ENCODE measurements around the gene NOCT. TPM values are rescaled to one million over a fixed set of nuclear protein-coding genes. Genes with fewer than 3 reads are reported as not detected.

NOCT gene
- 4.3 TPM for total RNA-seq
- 4.7 TPM for polyA plus RNA-seq (ENCODE audit: insufficient read depth, low read depth, low replicate concordance)
- long read RNA-seq, donor 1: 0 reads
- long read RNA-seq, donor 2, partial matches to known transcripts: 13 of 13 reads
- long read RNA-seq, donor 2, other reads (novel, unspliced or antisense): 0 of 13 reads
- long read RNA-seq, donor 3, partial matches to known transcripts: 0 of 4 reads
- long read RNA-seq, donor 3, other reads (novel, unspliced or antisense): 0 of 4 reads
- long read RNA-seq, donor 4, partial matches to known transcripts: 18 of 35 reads
- long read RNA-seq, donor 4, other reads (novel, unspliced or antisense): 15 of 35 reads
- long read RNA-seq, donor 5: 0 reads
- long read RNA-seq, donor 6, partial matches to known transcripts: 19 of 26 reads
- long read RNA-seq, donor 6, other reads (novel, unspliced or antisense): 5 of 26 reads
- long read RNA-seq, donor 7, partial matches to known transcripts: 0 of 3 reads
- long read RNA-seq, donor 7, other reads (novel, unspliced or antisense): 3 of 3 reads
- long read RNA-seq, donor 8, partial matches to known transcripts: 0 of 2 reads
- long read RNA-seq, donor 8, other reads (novel, unspliced or antisense): 0 of 2 reads
- long read RNA-seq, donor 9, partial matches to known transcripts: 0 of 1 reads
- long read RNA-seq, donor 9, other reads (novel, unspliced or antisense): 0 of 1 reads
- long read RNA-seq, donor 10: 0 reads

- peak within 1 kb of the TSS; percentile 81 to 85 for H3K27ac ChIP-seq (ENCODE audit: low read depth in 2 of 2, low read length in 2 of 2)
- TF ChIP-seq, protein P1, sequence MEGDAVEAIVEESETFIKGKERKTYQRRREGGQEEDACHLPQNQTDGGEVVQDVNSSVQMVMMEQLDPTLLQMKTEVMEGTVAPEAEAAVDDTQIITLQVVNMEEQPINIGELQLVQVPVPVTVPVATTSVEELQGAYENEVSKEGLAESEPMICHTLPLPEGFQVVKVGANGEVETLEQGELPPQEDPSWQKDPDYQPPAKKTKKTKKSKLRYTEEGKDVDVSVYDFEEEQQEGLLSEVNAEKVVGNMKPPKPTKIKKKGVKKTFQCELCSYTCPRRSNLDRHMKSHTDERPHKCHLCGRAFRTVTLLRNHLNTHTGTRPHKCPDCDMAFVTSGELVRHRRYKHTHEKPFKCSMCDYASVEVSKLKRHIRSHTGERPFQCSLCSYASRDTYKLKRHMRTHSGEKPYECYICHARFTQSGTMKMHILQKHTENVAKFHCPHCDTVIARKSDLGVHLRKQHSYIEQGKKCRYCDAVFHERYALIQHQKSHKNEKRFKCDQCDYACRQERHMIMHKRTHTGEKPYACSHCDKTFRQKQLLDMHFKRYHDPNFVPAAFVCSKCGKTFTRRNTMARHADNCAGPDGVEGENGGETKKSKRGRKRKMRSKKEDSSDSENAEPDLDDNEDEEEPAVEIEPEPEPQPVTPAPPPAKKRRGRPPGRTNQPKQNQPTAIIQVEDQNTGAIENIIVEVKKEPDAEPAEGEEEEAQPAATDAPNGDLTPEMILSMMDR (IDR thresholded peaks at IDR 0.05; ENCODE audit: borderline replicate concordance, extremely low read depth, insufficient read depth): peak; percentile 38
- peak within 1 kb of the TSS; percentile 74 to 94 (median 81) for H3K4me3 ChIP-seq (ENCODE audit: low read length in 3 of 3)
- no peaks in the 10 kb centered on the region for H3K9me3 ChIP-seq (ENCODE audit: control insufficient read depth in 2 of 3, insufficient read depth in 1 of 3, low read length in 3 of 3)
- H3K9ac ChIP-seq (ENCODE audit: low read length in 3 of 3): peak within 1 kb of the TSS; percentile 26 to 82 (median 80)
- H3K36me3 ChIP-seq (ENCODE audit: control insufficient read depth in 2 of 3, insufficient read depth in 3 of 3, low read length in 3 of 3): no peaks in the 10 kb centered on the region
- DNase-seq: peak; percentile 93 to 96 (median 94)
- H3K27me3 ChIP-seq (ENCODE audit: control insufficient read depth, insufficient read depth, low read length): no peaks in the 10 kb centered on the region
- H3K4me1 ChIP-seq (ENCODE audit: control insufficient read depth in 2 of 3, insufficient read depth in 2 of 3, low read depth in 1 of 3, low read length in 3 of 3): peaks cover 3 to 10% (median 5%) of the 10 kb centered on the region in 3 donors
- intact Hi-C loops (cut with DNase I): no loop called here
- FAIRE-seq: no peak
Measured at GRCh38 chr4:139015269-139015947, at the start of gene NOCT. NOCT (plus strand) TSS chr4:139015781; CDS start chr4:139015982, 201 bp downstream.

GRCh38 chr4:138967313-138967712 lies 48.3 kb upstream of the NOCT start:
- H3K9me3 ChIP-seq (ENCODE audit: control insufficient read depth in 2 of 3, insufficient read depth in 1 of 3, low read length in 3 of 3): no peaks in the 10 kb centered on the region
- H3K4me1 ChIP-seq (ENCODE audit: control insufficient read depth in 2 of 3, insufficient read depth in 2 of 3, low read depth in 1 of 3, low read length in 3 of 3): no peaks in the 10 kb centered on the region
- H3K9ac ChIP-seq (ENCODE audit: low read length in 3 of 3): no peak overlapping the region
- H3K27me3 ChIP-seq (ENCODE audit: control insufficient read depth, insufficient read depth, low read length): no peaks in the 10 kb centered on the region
- TF ChIP-seq, protein P1 (IDR thresholded peaks at IDR 0.05; ENCODE audit: borderline replicate concordance, extremely low read depth, insufficient read depth): no peak
- H3K27ac ChIP-seq (ENCODE audit: low read depth in 2 of 2, low read length in 2 of 2): no peak overlapping the region
- no peak overlapping the region for H3K4me3 ChIP-seq (ENCODE audit: low read length in 3 of 3)
- no peak for DNase-seq
- intact Hi-C loops (cut with DNase I): no loop called here
- H3K36me3 ChIP-seq (ENCODE audit: control insufficient read depth in 2 of 3, insufficient read depth in 3 of 3, low read length in 3 of 3): no peaks in the 10 kb centered on the region
- FAIRE-seq: peak; percentile 69

DNA sequence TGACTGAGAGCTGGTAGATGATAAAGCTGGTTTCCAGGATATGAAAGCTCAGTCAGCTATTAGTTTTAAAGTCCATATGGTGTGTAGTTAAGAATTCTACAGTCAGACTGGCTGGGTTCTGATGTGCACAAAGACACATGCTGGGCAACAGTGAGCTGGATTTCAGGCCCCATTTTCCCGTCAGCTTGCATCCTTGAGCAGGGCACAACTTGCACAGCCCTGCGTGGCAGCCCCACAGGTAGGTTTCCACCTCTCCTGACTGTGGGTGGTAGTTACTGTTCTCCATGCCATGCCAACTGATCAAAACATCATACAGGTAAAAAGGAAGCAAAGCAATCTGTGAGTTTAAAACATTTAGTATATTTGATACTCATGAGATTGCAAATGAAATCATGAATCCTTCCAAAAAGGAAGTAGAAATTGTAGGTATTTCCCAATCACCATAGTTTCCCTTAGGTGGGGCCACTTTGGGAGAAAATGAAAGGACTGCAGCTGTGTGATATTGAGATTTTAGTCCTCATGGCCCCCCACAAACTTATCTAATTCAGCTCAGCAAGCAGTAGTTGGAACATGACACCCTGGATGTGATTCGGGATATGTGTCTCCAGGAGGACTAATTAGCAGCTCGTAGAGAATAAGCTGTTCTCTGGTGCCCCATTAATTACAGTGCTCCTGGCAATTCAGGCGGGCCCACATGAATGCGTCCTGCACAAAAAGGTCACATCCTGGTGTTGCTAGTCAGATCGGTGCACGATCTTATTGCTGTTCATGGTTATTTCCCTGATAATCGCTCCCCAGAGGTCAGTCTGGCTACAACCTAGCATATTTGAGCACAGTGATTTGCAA lies 42.4 kb upstream of the NOCT start:
- no peak for FAIRE-seq
- Histone ChIP-seq H3K4me3 (ENCODE audit: low read length in 3 of 3) (peak overlapping the region in 1 of 3 donors; percentile 21), H3K9me3 (ENCODE audit: control insufficient read depth in 2 of 3, insufficient read depth in 1 of 3, low read length in 3 of 3) (no peaks in the 10 kb centered on the region), H3K4me1 (ENCODE audit: control insufficient read depth in 2 of 3, insufficient read depth in 2 of 3, low read depth in 1 of 3, low read length in 3 of 3) (peaks cover 0 to 3% (median 2%) of the 10 kb centered on the region in 3 donors), H3K9ac (ENCODE audit: low read length in 3 of 3) (no peak overlapping the region), H3K36me3 (ENCODE audit: control insufficient read depth in 2 of 3, insufficient read depth in 3 of 3, low read length in 3 of 3) (no peaks in the 10 kb centered on the region), H3K27me3 (ENCODE audit: control insufficient read depth, insufficient read depth, low read length) (no peaks in the 10 kb centered on the region), H3K27ac (ENCODE audit: low read depth in 2 of 2, low read length in 2 of 2) (peak overlapping the region in 1 of 2 donors; percentile 34)
- DNase-seq: peak in 3 of 5 donors; percentile 24 to 51 (median 49)
- TF ChIP-seq, protein P1 (IDR thresholded peaks at IDR 0.05; ENCODE audit: borderline replicate concordance, extremely low read depth, insufficient read depth): no peak
- intact Hi-C loops (cut with DNase I): no loop called here

Data from kidney (tissue), 22 donors.